GM18868 (cell line): Measurements from ENCODE around the gene CSRNP3.
A peak's percentile ranks its signal among the peaks of the same experiment; 100 is the strongest.

ENCODE experiments used
- ATAC-seq: cut with Tn5 transposase; IDR thresholded peaks from one replicate; pipeline ENCODE4 v1.9.1; 2021; ENCODE audit warnings: mild to moderate bottlenecking, moderate library complexity; ENCODE audit not compliant: unreplicated experiment

The CSRNP3 gene

DNA sequence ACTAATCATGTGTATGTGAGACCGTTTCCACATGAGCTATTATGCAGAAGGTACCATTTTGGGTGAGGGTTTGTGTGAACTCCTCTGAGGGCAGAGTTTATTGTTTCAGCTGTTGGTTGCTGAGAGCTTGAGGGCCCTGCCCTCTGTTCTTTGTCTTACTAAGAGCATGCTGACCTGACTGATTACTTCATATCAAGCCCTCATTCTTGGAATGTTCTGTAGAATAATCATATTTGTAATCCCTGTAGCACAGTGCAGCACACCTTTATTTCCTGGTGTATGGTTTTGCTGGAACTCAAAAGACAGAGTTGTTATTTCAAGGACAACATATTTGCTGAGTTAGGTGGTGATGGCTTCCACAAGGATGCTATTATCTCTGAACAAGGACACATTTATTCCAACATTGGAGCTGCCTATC is 206.1 kb downstream of the CSRNP3 start:
- peak; percentile 40 for ATAC-seq

DNA sequence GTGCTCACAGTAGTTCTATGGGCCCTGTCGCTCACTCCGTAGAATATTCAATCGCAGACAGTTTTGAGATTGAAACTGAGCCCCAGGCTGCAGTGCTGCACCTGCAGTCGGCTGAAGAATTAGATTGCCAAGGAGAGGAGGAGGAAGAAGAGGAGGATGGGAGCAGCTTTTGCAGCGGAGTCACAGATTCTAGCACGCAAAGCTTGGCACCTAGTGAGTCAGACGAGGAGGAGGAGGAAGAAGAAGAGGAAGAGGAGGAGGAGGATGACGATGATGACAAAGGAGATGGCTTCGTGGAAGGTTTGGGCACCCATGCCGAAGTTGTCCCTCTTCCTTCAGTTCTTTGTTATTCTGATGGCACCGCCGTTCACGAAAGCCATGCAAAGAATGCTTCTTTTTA is 209.4 kb downstream of the CSRNP3 start:
- no peak for ATAC-seq

GRCh38 chr2:165679621-165680020 is 210.1 kb downstream of the CSRNP3 start:
- no peak for ATAC-seq

GRCh38 chr2:165681841-165682240 is 212.3 kb downstream of the CSRNP3 start:
- ATAC-seq, result no peak

GRCh38 chr2:165682546-165682945 is 213.0 kb downstream of the CSRNP3 start:
- no peak for ATAC-seq

GRCh38 chr2:165686800-165687199 is 217.3 kb downstream of the CSRNP3 start:
- no peak for ATAC-seq

GRCh38 chr2:165687426-165688002 is 218.0 kb downstream of the CSRNP3 start:
- no peak for ATAC-seq

DNA sequence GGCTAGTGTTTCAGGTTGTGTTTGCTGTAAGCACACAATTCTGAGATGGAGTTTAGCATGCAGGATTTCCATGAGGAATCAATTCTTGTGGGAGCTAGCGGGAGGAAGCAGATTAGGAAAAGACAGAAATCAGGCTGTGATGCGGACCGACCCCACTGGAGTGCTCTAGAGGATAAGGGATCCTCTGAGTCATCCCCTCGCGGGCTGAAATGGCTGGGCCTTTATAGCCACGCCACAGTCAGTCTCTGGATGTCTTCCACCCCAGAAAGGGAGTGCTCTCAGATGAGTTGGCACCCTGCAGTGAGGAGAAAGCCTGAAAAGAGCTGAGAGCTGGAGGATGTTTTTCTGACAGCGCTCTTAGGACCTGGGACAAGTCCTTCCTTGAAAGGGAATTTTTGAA is 222.1 kb downstream of the CSRNP3 start:
- no peak for ATAC-seq

GRCh38 chr2:165692906-165693305 is 223.4 kb downstream of the CSRNP3 start:
- no peak for ATAC-seq

DNA sequence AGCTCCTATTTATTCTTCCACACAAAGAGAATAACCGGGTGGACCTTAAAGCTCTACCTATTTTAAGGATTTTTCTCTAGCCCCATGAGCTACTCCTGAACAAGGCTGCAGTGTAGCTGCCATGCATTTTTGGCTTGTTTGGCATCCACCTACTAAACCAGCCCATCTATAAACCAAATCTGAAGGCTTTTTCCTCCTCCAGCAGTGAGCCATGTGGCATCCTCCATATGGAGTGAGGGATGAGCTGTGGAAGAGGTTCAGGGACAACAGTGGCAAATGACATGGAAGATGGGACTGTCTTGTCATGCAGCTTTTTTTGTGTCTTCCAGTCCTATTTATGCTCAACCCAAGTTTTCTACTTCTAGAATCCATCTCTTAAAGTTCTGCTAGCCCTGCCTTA is 224.3 kb downstream of the CSRNP3 start:
- no peak for ATAC-seq

DNA sequence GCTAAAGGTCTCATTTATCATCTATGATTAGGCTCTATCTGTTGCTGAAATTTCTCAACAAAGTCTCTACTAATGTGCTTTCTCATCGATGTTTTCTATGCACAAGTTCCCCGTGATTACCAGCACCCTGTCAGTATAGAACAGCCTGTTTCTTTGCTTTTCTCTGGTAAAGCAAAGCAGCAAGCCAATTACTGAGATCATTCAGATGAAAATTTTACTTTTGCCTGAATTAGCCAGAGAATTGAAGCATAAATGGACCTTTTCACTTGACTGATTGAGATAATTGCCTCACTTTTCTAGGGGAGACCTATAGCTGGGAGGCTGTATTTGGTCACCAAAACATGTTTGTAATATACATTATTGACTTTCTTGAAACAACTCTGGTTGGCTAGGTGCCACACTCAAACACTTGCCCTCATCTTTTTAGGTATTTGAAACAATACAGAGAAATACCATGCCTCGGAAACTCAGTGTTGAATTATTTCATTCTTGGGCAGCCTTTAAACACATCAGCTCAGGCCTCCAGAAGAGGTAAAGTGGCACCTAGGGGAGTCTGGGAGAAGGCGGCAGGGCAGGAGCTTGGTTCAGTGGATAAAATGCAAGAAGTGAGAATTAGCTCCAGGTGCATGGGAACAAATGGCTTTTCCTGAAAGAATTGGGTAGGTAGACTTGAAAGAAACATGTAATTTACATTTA is 228.4 kb downstream of the CSRNP3 start:
- no peak for ATAC-seq

DNA sequence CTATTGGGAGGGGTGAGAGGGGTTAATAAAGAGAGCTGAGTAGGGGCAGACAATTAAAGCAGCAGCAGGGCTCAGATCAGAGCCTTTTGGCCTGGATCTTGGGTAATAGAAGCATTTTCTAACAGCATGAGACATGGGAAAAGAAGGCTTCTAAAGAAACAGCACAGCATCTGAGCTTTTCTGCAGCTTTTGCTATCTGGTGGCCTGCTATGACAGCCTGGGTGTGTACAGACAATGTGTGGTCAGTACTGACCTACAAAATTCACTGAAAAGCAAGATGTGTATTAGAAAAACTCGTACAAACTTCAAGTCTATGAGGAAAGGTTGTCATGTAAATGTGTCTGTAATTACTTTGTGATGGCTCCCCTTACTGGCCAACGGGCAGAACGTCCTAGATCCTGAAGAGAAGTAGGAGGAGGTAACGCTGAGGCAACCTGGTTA is 229.0 kb downstream of the CSRNP3 start:
- peak; percentile 94 for ATAC-seq

GRCh38 chr2:165699946-165700345 is 230.4 kb downstream of the CSRNP3 start:
- ATAC-seq, result no peak

DNA sequence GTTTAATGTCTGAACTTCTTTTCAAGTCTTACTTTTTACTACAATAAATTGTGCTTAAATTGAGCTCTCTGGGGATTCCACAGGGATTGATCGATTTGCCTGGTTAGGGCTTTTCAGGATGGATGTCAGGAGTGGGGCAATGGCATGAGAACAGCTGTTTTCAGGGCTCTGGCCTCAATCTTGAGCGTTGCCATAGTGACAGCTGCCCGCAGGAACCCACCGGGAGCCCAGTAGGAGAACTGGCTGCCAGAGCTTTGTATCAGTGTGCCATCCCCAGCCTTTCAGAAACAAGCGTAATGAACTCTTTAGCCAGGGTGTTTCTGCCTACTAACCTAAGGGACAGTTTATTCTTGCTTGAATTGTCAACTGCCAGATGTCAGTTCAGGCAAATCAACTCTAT is 231.0 kb downstream of the CSRNP3 start:
- ATAC-seq, result no peak

- no peak for ATAC-seq
These were observed 231.6 kb downstream of the CSRNP3 start for GRCh38 chr2:165701147-165701546.

DNA sequence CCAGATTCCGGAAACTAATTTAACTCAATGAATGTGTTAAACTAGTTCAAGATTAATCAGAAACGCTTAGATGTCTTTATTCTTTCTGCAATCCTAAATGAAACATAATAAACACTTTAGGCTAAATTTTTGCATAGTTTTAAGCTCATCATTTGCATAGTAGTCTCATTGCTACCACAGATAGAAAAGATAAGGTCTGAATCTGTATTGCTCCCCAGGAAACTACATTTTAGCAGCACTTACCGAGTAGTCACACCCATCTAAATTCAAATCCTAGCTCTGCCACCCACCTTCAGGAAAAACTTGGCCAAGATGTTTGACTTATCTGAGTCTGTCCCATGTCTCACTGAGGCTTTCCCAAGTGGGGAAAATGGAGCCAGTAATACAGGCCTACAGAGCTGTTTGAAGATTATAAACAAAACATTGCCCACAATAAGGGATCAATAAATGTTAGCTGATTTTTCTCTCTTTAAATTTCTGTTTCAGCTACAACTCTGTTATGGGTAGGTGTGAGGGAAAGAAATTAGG is 237.5 kb downstream of the CSRNP3 start:
- no peak for ATAC-seq

DNA sequence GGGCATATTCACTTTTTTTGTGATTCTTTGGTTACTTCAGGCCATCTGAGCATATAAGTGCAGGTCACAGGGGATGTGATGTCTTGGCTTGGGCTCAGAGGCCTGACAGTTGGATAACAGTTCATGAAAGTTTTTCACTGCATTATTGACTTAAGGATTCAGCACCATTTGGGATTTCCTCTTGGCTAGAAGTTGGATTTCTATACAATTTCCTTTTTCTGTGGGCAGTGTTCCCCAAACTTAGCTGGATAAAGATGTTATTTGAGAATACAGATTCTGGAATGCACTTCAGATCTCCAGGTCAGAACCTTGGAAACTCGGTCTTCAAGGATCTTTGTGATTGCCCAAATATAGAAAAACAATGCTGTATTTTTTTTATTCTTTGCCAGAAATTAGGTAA is 246.6 kb downstream of the CSRNP3 start:
- no peak for ATAC-seq

DNA sequence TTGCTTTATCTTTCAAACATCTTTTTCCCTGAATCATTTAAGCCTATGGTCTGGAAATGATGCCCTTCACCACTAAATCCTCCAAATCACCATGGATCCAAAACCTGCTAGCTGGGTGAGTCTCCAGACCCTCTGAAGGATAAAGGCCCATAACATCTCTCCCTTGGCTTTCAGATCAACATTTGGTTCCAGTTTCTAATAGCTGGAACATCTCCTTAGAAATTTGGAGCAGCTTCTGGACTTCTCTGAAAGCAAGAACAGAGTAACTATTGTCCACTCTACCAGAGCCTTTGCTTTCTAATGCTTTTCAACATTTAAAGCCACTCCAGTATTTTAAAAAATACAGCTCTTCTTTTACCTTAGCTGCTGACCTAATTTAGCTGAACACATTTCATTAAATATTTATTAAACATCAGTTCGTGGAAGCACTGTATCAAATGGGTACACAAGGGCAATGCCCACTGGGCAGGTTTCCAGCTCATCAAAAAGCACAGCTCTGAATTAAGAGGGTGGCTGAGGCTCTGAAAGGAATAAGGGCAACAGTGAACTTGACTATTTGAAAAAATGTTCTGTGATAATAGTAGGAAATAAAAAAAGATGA is 249.2 kb downstream of the CSRNP3 start:
- ATAC-seq, result no peak

DNA sequence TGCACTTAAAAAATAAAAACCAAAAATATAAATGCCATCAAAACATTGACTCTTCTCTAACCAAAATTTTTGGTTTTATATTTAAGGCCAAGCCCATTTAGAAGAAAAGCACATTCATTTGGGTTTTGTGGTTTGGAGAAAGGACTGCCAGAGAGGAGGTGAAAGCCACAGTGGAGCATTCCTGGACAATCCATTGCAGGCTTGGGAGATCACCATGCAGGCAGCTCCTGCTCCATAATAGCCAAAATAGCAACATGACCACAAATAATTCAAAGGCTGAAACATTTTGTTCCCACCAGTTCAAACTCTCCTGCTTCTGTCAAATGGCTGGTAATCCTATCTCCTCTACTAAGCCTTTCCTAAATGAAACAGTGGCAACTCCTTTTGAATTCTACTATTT is 251.0 kb downstream of the CSRNP3 start:
- ATAC-seq, result no peak

GRCh38 chr2:165725421-165725820 is 255.9 kb downstream of the CSRNP3 start:
- ATAC-seq, result no peak
